ENCODE results near the gene PCSK6.

DNA sequence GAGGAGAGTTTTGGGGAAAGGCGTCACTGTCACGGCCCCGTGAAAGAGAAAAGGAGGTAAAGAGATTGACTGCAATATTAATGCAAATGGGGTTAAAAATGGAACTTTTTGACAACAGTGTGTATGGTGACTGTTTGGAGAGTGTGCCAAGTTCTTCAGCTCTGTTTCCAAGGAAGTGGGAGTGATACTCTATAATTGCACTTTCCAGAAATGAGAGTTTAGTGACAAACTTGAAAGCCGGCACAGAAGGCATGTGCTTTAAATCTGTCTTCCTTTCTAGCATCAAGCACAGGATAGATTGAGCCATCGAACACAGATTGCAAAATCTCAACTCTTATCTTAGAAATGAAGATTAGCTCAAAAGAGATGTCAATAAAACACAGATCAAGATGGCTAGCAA is 142.6 kb downstream of the PCSK6 start:
- no peak for TF ChIP-seq POLR2A (IDR thresholded peaks at IDR 0.05; ENCODE audit: low read length)
- TF ChIP-seq GATA1 (IDR thresholded peaks at IDR 0.05; ENCODE audit: low read depth, low read length), result no peak

Data from erythroblast (primary cell).